Activated naive CD4-positive, alpha-beta T cell treated with anti-CD3 and anti-CD28 coated beads, Interleukin-2, amount 50 U/mL, for 24 hours (primary cell): Measurements from ENCODE around the gene ELP5.

ENCODE experiments used
- H3K27ac Mint-ChIP-seq: one replicate; pipeline ENCODE4 v1.8.0; 2021; ENCODE audit warnings: mild to moderate bottlenecking, mixed read lengths
- H3K27me3 Mint-ChIP-seq: one replicate; pipeline ENCODE4 v1.8.0; 2021; ENCODE audit warnings: mixed read lengths
- H3K36me3 Mint-ChIP-seq: one replicate; pipeline ENCODE4 v1.8.0; 2021; ENCODE audit warnings: mixed read lengths
- H3K4me1 Mint-ChIP-seq: one replicate; pipeline ENCODE4 v1.8.0; 2021; ENCODE audit warnings: mixed read lengths
- H3K4me3 Mint-ChIP-seq: one replicate; pipeline ENCODE4 v1.8.0; 2021; ENCODE audit warnings: mild to moderate bottlenecking, mixed read lengths
- H3K9me3 Mint-ChIP-seq: one replicate; pipeline ENCODE4 v1.8.0; 2021; ENCODE audit warnings: mixed read lengths

Gene ELP5

DNA sequence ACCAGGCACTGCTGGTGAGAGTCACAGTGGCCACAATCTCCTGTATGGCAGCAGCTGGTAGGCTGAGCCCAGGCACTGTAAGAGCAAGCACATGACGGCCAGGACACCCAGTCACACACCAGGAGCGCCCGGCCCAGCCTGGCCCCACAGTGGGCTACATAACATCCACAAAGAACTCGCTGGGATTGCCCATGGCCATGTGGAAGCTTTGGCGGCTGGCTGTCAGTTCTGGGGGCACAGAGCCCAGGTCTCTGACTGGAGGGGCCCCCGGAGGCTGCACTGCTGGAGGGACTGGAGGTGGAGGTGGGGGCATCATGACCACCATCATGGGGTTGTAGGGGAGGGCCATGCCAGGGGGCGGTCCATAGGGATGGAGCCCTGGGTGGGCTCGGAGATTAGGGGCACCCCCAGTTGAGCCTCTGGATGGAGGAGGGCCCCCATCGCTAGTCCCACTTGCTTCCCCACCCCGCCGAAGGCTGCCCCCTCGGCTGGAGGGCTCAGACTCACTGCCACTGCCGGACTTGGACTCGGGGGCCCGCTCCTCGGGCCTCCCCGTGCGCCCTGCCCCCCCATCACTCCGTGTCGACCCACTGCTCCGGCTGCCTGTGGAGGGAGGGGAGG lies 26.2 kb upstream of the ELP5 start:
- Mint-ChIP-seq H3K27me3 (no peaks in the 10 kb centered on the region), H3K4me1 (peaks cover 18% of the 10 kb centered on the region), H3K9me3 (no peaks in the 10 kb centered on the region), H3K36me3 (peaks cover 9% of the 10 kb centered on the region), H3K4me3 (no peak overlapping the region), H3K27ac (no peak overlapping the region)

DNA sequence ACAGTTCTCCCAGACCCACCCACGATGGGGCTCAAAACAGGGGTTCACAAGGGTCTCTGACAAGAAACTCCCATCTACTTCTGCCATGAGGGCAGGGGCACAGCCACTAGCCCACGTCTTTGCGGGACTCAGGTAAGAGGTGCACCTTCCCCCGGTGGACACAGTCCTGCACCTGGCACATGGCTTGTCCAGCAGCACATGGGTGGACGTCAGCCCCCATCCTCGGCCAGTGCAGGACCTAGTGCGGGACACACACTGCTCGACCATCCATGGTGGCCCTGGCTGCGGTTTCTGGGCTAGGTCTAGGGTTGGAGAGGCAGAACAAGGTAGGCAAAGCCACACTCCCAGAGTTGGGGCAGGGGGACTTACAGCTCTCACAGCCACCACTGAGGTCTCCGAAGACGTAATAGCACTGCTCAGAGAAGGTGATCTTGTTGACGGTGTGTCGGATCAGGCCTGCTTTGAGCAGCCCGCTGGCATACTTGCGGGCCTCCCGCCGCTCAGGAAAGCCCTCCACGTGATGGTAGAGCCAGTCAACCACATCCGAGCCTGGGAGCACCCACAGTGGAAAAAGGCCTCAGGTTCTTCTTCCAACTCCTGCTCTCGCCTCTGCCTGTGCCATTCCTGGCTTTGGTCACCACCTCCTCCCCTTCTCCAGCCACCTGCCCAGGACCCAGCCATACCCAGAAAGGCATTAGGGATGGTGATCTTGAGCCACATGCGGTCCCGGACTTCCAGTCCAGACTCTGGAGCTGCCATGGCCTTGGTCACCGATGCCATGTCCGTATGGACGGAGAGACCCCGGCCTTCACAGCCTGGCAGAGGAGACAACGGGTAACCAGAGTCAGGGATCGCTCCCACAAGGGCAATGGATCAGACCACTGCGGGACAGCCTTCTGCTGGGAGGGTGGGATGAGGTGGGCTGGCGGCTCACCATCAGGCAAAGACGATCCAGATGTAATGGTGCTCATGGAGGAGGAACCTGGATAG lies 25.0 kb upstream of the ELP5 start:
- Mint-ChIP-seq H3K9me3 (no peaks in the 10 kb centered on the region), H3K27ac (no peak overlapping the region), H3K27me3 (no peaks in the 10 kb centered on the region), H3K4me1 (peaks cover 16% of the 10 kb centered on the region), H3K36me3 (peaks cover 10% of the 10 kb centered on the region), H3K4me3 (no peak overlapping the region)

DNA sequence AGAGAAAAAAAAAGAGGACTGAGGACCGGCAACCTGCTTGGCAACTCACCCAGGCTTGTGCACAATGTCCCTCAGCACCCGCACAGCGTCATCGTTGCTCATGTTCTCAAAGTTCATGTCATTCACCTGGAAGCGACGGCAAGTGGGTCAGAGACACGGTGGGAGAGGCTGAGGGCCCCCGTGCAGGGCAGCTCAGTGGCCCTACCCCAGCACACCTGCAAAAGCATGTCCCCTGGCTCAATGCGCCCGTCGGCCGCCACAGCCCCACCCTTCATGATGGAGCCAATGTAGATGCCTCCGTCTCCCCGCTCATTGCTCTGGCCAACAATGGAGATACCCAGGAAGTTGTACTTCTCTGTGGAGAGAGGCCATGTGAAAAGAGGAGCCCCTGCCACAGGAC lies 23.1 kb upstream of the ELP5 start:
- H3K27ac Mint-ChIP-seq = no peak overlapping the region
- H3K9me3 Mint-ChIP-seq = no peaks in the 10 kb centered on the region
- H3K4me1 Mint-ChIP-seq = peaks cover 33% of the 10 kb centered on the region
- H3K27me3 Mint-ChIP-seq = no peaks in the 10 kb centered on the region
- peaks cover 7% of the 10 kb centered on the region for H3K36me3 Mint-ChIP-seq
- H3K4me3 Mint-ChIP-seq = no peak overlapping the region

DNA sequence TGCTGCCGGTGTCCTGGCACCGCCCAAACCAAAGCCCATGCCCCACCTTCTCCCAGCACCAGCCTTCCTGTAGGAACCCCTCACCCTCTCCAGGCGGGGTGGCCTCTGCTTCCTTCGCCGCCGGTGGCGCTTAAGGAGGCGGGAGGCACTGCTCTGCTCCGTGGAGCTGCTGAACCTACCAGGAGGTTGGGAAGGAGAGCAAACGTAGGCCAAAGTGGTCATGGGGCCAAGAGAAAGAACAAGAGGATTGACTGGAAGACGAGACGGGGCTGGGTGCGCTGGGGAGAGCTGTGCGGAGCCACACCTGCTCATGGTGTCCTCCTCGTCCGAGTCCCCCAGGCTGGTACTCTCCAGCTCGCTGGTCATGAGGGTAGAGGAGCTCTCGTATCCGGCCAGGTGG lies 22.5 kb upstream of the ELP5 start:
- Mint-ChIP-seq H3K27ac (no peak overlapping the region), H3K9me3 (no peaks in the 10 kb centered on the region), H3K27me3 (no peaks in the 10 kb centered on the region), H3K4me1 (peaks cover 33% of the 10 kb centered on the region), H3K36me3 (peaks cover 7% of the 10 kb centered on the region), H3K4me3 (no peak overlapping the region)

DNA sequence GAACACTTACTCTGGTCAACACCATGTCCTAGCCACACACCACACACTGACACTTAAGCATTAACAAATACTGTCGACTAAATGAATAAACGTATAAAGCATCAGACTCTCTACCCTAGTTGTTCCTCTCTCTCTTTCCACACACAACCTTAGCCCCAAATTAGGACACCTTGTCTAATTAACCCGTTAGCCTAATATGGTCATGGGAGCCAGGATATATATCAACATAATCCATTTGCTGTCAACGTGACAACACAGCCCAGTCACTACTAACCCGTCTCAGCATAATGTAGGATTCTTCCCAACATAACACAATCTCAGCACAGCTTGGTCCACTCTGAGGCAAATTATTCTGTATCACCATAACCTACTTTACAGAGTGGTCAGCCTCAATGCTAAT lies 19.9 kb upstream of the ELP5 start:
- Mint-ChIP-seq H3K9me3 (no peaks in the 10 kb centered on the region), H3K4me3 (peak overlapping the region; percentile 60), H3K27me3 (no peaks in the 10 kb centered on the region), H3K36me3 (peaks cover 10% of the 10 kb centered on the region), H3K4me1 (peaks cover 52% of the 10 kb centered on the region), H3K27ac (peak overlapping the region; percentile 43)

DNA sequence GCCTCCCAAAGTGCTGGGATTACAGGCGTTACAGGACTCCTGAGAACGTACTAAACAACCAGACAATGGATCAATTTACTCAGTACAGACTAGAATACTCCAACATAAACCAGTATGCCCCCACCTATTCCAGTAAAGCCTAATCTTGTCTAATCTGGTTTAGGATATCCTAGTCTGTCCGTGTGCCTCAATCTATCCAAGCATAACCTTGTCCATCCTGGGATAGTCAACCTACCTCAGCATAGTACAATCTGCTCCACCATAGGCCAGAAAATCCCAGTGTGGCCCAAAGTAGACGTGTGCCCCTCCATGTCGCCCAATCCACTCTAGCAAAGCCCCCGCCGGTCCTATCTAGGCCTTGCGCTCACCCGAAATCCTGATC lies 18.3 kb upstream of the ELP5 start:
- peaks cover 49% of the 10 kb centered on the region for H3K4me1 Mint-ChIP-seq
- H3K36me3 Mint-ChIP-seq = peaks cover 7% of the 10 kb centered on the region
- no peaks in the 10 kb centered on the region for H3K27me3 Mint-ChIP-seq
- peak overlapping the region; percentile 96 for H3K27ac Mint-ChIP-seq
- H3K9me3 Mint-ChIP-seq = no peaks in the 10 kb centered on the region
- H3K4me3 Mint-ChIP-seq = peak overlapping the region; percentile 99

DNA sequence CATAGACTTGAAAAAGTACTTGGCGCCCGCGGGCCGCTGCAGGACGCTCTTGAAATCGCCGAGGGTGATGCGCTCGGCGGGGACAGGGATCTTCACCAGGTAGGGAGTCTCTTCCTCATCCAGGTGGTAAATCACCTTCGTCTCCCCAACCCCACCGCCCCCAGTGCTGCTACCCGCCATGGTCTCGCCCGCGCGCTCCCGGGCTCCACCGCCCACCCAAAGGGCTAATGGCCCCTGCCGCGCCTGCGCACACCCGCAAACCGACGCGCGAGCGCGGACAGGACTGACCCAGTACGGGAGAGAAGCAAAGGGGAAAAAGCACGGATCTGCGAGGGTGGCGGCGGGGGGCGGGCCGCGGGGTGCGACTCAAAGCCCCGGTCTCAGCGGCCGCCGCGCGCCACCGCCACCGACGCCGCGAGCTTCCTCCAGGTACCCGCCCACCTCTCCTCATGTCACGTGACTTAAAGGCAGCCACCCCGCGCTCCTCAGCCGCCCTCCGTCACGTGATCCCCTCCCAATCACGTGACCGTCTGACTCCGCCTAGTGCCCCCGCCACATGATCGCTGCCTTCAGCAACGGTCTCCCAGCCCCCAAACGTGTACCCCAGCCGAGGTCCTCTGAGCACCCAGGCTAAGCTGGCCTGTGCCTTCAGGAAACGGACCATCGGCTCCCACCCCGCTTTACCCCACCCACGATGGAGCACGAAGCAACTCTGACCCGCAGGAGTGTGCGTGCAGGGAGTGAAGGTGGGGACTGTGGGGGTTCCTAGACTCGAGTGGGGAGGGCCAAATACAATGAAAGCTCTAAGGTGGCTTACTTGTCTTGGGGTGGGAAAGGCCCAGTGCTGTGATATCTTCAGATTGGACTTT lies 17.7 kb upstream of the ELP5 start, which contains the start of gene DVL2:
TSS of gene DVL2 (minus strand) at position 435 of the 869 bp plus-strand sequence. CDS start at position 180, 255 bp downstream.
- Mint-ChIP-seq H3K27me3 (no peaks in the 10 kb centered on the region), H3K4me3 (peak within 1 kb of the TSS; percentile 99), H3K27ac (peak within 1 kb of the TSS; percentile 96), H3K4me1 (peaks cover 49% of the 10 kb centered on the region), H3K36me3 (peaks cover 7% of the 10 kb centered on the region), H3K9me3 (no peaks in the 10 kb centered on the region)

DNA sequence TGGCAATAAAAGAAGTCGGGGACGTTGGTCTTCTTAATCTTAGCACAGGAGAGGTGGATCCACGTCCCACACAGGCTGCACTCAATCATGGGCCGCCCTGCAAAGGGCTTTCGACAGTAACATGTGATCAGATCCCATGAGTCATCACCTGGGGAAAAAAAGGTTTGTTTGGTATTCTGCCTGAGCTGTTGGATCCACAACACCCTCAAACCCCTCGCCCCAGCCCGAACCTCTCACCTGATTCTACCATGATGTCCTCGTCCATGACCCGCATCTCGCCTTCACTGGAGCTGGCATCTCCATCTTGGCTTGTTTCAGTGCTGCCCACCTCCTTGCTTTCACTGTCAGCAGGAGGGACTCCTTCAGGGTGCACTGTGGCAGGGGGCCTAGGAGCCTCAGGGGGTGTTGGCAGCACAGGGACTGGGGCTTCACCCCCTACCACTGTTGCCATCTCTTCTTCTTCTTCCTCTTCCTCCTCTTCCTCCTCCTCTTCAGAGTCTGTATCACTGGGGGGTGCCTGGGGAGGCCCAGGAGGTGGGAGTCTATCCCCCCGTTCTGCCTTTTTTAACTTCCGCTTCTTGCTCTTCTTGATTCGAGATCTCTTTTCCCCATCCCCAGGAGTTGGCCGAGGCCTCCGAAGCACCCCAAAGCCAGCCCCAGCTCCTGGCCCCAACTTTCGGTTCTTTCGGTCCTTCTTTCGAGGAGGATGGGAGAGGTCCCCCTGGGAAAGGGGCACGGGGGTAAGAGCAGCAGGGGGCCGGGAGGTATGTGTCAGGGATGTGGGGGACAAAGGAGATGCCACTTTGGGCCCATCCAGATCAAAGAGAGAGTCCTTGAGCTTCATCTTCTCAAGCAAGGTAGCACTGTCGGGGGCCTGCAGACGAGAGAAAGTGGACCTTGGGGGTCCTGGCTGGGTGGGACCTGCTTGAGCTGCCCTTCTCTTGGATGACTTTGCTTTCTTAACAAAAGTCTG lies 16.0 kb upstream of the ELP5 start:
- peak overlapping the region; percentile 99 for H3K4me3 Mint-ChIP-seq
- no peaks in the 10 kb centered on the region for H3K9me3 Mint-ChIP-seq
- H3K4me1 Mint-ChIP-seq = peaks cover 55% of the 10 kb centered on the region
- no peaks in the 10 kb centered on the region for H3K27me3 Mint-ChIP-seq
- peak overlapping the region; percentile 35 for H3K27ac Mint-ChIP-seq
- H3K36me3 Mint-ChIP-seq = peaks cover 8% of the 10 kb centered on the region

DNA sequence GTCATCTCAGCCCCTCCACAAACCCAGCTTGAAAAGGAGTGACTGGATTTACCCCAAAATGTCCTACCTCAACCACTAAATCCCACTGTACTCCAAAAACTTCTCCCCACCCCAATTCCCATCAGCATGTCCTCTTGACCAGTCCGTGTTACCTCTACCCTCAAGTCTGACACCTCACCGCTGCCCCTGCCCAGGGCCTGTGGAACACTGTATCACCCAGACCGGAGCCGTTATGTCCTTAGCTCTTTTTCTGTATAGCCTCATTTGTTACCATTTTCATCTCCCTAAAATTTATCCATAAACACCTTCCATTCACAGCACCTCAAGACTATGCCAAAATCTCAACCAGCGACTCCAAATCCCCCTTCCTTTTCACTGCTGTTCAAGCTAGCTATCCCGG lies 15.2 kb upstream of the ELP5 start:
- H3K36me3 Mint-ChIP-seq = peaks cover 10% of the 10 kb centered on the region
- peak overlapping the region; percentile 84 for H3K27ac Mint-ChIP-seq
- H3K9me3 Mint-ChIP-seq = no peaks in the 10 kb centered on the region
- H3K27me3 Mint-ChIP-seq = no peaks in the 10 kb centered on the region
- H3K4me1 Mint-ChIP-seq = peaks cover 62% of the 10 kb centered on the region
- H3K4me3 Mint-ChIP-seq = peak overlapping the region; percentile 90

DNA sequence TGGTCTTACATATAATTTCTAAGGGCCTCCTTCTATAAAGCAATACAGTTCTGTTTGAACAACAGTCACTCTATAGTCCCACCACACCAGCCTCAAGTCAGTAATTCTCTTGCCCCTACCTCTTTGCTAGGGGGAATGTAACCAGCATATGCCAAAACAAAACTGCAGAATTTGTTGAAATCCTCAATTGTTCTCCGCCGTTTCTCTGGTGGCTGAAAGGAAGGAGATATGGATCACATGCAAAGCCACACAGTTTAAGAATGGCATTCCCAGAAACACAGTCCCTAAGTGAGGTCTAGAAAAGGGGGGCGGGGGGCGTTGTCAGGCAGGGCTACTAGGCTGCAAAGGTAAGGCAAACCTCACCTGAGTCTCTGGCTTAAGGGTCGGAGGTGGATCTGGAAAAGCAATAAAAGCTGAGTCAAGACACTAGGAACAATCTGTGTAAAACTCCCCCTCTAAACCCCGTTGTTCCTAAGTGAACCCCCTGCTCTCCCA lies 14.7 kb upstream of the ELP5 start:
- Mint-ChIP-seq H3K27ac (peak overlapping the region; percentile 84), H3K4me3 (peak overlapping the region; percentile 90), H3K4me1 (peaks cover 61% of the 10 kb centered on the region), H3K9me3 (no peaks in the 10 kb centered on the region), H3K27me3 (no peaks in the 10 kb centered on the region), H3K36me3 (peaks cover 10% of the 10 kb centered on the region)

DNA sequence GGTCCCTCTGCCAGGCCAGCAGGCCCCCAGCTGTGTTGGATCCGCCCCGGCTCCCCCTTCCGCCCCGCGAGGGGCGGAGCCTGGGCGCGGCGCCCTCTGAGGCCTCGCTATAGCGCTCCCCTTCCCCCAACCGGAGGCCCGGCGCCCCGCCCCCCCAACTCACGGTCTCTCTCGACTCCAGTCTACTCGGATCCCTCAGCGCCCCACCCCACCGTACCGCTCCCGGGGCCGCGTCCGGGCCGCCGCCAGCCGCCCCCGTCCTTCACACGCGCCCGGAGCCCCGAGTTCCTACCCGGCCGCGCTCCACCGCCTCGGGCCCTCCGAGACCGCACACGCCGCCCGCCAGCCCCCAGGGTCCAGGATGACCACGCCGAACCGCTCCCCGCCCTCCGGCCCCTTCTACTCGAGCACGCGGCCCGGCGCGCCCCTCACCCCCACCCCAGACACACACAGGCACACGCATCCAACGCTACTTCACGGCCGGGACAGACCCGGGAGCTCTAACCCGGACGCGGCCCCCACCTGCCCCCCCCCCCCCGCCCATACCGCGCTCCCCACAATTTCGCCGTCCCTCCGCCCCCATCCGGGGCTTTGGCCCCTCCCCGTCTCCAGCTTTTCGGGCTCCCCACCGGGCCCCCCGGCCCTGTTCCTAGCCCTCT lies 14.1 kb upstream of the ELP5 start:
- H3K9me3 Mint-ChIP-seq = no peaks in the 10 kb centered on the region
- peak overlapping the region; percentile 90 for H3K4me3 Mint-ChIP-seq
- H3K27me3 Mint-ChIP-seq = no peaks in the 10 kb centered on the region
- peaks cover 10% of the 10 kb centered on the region for H3K36me3 Mint-ChIP-seq
- H3K27ac Mint-ChIP-seq = peak overlapping the region; percentile 30
- H3K4me1 Mint-ChIP-seq = peaks cover 62% of the 10 kb centered on the region

DNA sequence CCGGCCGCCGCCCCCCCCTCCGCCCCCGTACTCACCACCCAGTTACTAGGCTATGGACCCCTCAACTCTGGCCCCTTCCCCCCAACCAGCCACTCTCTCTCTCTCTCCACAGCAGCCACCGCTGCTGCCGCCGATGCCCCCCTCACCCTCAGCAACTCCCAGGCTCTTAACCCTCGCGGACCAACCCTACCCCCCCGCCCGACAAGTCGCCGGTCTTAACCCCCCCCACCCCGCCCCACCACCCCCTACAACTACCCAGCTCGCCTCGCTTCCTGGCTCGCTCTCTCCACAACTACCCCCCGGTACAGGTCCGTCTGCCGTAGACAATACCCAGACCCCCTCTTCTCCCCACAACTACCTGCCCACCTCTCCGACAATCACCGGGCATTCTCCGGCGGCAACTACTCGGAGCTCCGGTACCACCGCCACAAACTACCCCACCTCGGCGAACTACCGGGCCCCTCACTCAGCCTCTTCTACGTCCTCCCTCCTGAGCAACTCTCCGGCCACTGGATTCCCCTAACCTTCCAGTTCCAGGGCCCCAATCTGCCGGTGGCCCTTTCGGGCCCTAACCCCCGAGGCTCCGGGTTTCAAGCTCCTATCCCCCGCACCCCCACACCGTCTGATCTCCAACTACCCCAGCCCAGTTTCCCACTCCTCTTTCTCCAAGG lies 13.5 kb upstream of the ELP5 start:
- Mint-ChIP-seq H3K36me3 (peaks cover 13% of the 10 kb centered on the region), H3K4me1 (peaks cover 60% of the 10 kb centered on the region), H3K27ac (peak overlapping the region; percentile 94), H3K4me3 (peak overlapping the region; percentile 90), H3K9me3 (no peaks in the 10 kb centered on the region), H3K27me3 (no peaks in the 10 kb centered on the region)

DNA sequence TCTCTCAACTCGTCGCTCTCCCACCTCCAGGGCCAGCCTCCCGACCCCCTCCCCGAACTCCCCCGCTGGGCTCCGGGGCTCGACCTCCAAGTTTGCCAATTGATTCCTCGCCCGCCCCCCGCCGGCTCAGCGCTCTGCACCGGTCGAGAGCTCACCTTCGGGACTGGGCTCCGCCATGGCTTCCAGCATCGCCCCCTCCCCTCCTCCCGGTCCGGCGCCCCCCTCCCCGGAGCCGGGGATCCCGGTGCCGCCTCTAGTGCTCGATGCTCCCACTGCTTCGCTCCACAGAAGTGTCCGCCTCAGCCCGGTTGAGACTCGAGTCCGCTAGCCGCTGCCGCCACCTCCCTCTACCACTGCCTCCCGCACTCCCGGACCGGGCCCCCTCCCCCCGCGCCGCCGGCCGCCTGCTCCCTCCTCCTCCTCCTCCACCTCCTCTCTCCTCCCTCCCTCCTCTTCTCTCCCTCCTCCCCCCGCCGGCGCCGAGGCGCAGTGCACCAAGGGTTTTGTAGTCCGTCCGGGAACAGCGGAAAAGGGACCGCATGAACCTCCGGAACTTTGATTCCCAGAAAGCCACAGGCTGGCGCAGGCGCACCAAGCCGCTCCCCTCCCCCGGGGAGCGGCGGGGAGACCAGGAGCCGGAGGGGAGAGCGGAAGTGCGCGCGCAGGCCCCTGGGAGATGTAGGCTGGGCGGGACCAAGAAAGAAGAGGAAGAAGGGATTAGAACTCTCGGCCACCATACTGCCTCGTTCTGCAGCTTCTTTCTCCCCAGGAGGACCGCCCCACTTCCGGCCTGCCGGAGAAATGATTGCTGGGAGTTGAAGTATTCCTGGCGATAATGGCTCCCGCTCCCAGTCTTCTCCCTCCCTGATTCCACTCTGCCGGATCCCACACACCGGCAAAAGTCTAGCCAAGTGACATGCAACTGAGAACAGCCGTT lies 12.7 kb upstream of the ELP5 start, which contains the start of gene PHF23:
TSS of gene PHF23 (minus strand) at position 367 of the 937 bp plus-strand sequence. CDS start at position 189, 178 bp downstream.
- Mint-ChIP-seq H3K9me3 (no peaks in the 10 kb centered on the region), H3K36me3 (peaks cover 13% of the 10 kb centered on the region), H3K4me1 (peaks cover 57% of the 10 kb centered on the region)

More for the DNA sequence above, 12.7 kb upstream of the ELP5 start, which contains the start of gene PHF23:
- Mint-ChIP-seq H3K27me3 (no peaks in the 10 kb centered on the region), H3K4me3 (peak within 1 kb of the TSS; percentile 90), H3K27ac (peak within 1 kb of the TSS; percentile 94)
